HepG2 (cell line): ENCODE results near the gene HSPE1. TPM values are rescaled to one million over a fixed set of nuclear protein-coding genes. Genes with fewer than 3 reads are reported as not detected.
A peak's percentile ranks its signal among the peaks of the same experiment; 100 is the strongest.

Experiments used
- E2F1 ChIP-seq: sonication (generic); formaldehyde crosslinking; IDR thresholded peaks from 2 replicates; pipeline ENCODE4 v1.5.0; 2020; ENCODE audit warnings: missing genetic modification reagents
- E2F2 ChIP-seq: sonication (generic); formaldehyde crosslinking; IDR thresholded peaks from 2 replicates; pipeline ENCODE4 v1.4.0; 2020; ENCODE audit warnings: missing genetic modification reagents, borderline replicate concordance
- FIP1L1 ChIP-seq: fragments of 200-400 bp; formaldehyde crosslinking; IDR thresholded peaks from 2 replicates; pipeline ENCODE4 v1.6.1; 2018; ENCODE audit warnings: low read depth, mild to moderate bottlenecking, low read length, moderate library complexity, borderline replicate concordance; ENCODE audit not compliant: insufficient read depth
- GMEB2 ChIP-seq: IDR thresholded peaks from 2 replicates; pipeline ENCODE4 v1.6.1; 2016; ENCODE audit warnings: missing biosample characterization, missing genetic modification reagents, low read depth
- HCFC1 ChIP-seq: fragments of 150-350 bp; IDR thresholded peaks from 2 replicates; pipeline ENCODE4 v1.6.1; 2014; ENCODE audit warnings: low read depth, low read length
- ONECUT2 ChIP-seq: sonication (generic); formaldehyde crosslinking; IDR thresholded peaks from 2 replicates; pipeline ENCODE4 v1.4.0; 2020; ENCODE audit warnings: missing genetic modification reagents
- PHB2 ChIP-seq: fragments of 450-650 bp; IDR thresholded peaks from 2 replicates; pipeline ENCODE4 v1.6.1; 2018; ENCODE audit not compliant: partially characterized antibody
- RBM22 ChIP-seq: fragments of 200-400 bp; formaldehyde crosslinking; optimal IDR thresholded peaks from 2 replicates; pipeline ENCODE3; 2017; ENCODE audit warnings: mild to moderate bottlenecking, low read length, moderate library complexity
- TBP ChIP-seq: sonication (generic); formaldehyde crosslinking; IDR thresholded peaks from 2 replicates; pipeline ENCODE4 v1.5.0; 2020; ENCODE audit warnings: missing genetic modification reagents
- TFDP2 ChIP-seq: sonication (generic); formaldehyde crosslinking; IDR thresholded peaks from 2 replicates; pipeline ENCODE4 v1.4.0; 2020; ENCODE audit warnings: missing genetic modification reagents
- THRA ChIP-seq: sonication (generic); formaldehyde crosslinking; IDR thresholded peaks from 2 replicates; pipeline ENCODE4 v1.4.0; 2020; ENCODE audit warnings: missing genetic modification reagents, borderline replicate concordance
- XBP1 ChIP-seq: sonication (generic); formaldehyde crosslinking; IDR thresholded peaks from 2 replicates; pipeline ENCODE4 v1.5.0; 2020; ENCODE audit warnings: missing genetic modification reagents
- ZBTB1 ChIP-seq: sonication (generic); formaldehyde crosslinking; IDR thresholded peaks from 2 replicates; pipeline ENCODE4 v1.4.0; 2020; ENCODE audit warnings: missing genetic modification reagents, borderline replicate concordance
- ZBTB14 ChIP-seq: sonication (generic); formaldehyde crosslinking; IDR thresholded peaks from 2 replicates; pipeline ENCODE4 v1.4.0; 2020; ENCODE audit warnings: missing genetic modification reagents
- ZBTB39 ChIP-seq: sonication (generic); formaldehyde crosslinking; IDR thresholded peaks from 2 replicates; pipeline ENCODE4 v1.5.0; 2020; ENCODE audit warnings: missing genetic modification reagents
- ZBTB7A ChIP-seq: sonication (generic); formaldehyde crosslinking; IDR thresholded peaks from 2 replicates; pipeline ENCODE4 v1.8.0; 2022; ENCODE audit warnings: mild to moderate bottlenecking, missing genetic modification reagents
- ZFP36L1 ChIP-seq: sonication (generic); formaldehyde crosslinking; IDR thresholded peaks from 2 replicates; pipeline ENCODE4 v1.8.0; 2022; ENCODE audit warnings: mild to moderate bottlenecking, missing genetic modification reagents, moderate library complexity
- ZNF451 ChIP-seq: sonication (generic); formaldehyde crosslinking; IDR thresholded peaks from 2 replicates; pipeline ENCODE4 v1.5.0; 2020; ENCODE audit warnings: mild to moderate bottlenecking, missing genetic modification reagents
- polyA plus RNA-seq, 8 experiments: library from polyadenylated mRNA; depleted of rRNA in 3 of 8; stranded (reverse) in 7 of 8; unstranded in 1 of 8; fragments of >200 nt; fragmentation: Illumina TruSeq in 4 of 8; extraction: Trizol in 4 of 8; gene quantifications; 2 replicates each; pipeline versions ENCODE4 v1.2.1 to v1.2.3, GENCODE V29; 2011 to 2016; ENCODE audit warnings: low read depth in 4 of 8, missing spikeins in 1 of 8, mixed read lengths in 1 of 8; ENCODE audit not compliant: insufficient read depth in 1 of 8
- total RNA-seq, 5 experiments: library from RNA; depleted of rRNA; stranded (reverse); fragments of >200 nt; fragmentation: Illumina TruSeq; extraction: Trizol; gene quantifications; 2 replicates each; pipeline ENCODE4 v1.2.3, GENCODE V29; 2016; ENCODE audit warnings: low read depth in 1 of 5

Gene HSPE1
- total and polyA plus RNA-seq, 2 of the 13 experiments (the other 11 are each of a cell fraction or from before 2014, with no cell fraction given) = 244 to 823 TPM

GRCh38 chr2:197499594-197500502 lies at the start of gene HSPE1, which contains the start of gene HSPD1 (continued):
- TF ChIP-seq TFDP2 (CRISPR knock-in tag) (peak; percentile 96), ZBTB14 (CRISPR knock-in tag) (peak; percentile 61), E2F1 (peak; percentile 98), THRA (CRISPR knock-in tag) (peak; percentile 89), XBP1 (CRISPR knock-in tag) (no peak; the same call in 1 of the 2 replicates), HCFC1 (peak; percentile 80), ZNF451 (peak; percentile 100), GMEB2 (peak; percentile 77), ONECUT2 (CRISPR knock-in tag) (0 out of 2 replicates have a peak, but pooled peaks have one; percentile 16), TBP (CRISPR knock-in tag) (peak; percentile 91; the same call in 1 of the 2 replicates), ZBTB7A (CRISPR knock-in tag) (peak; percentile 57; the same call in 1 of the 2 replicates), ZBTB1 (CRISPR knock-in tag) (peak; percentile 60; the same call in 1 of the 2 replicates), ZBTB39 (0 out of 2 replicates have a peak, but pooled peaks have one; percentile 16), E2F2 (CRISPR knock-in tag) (peak; percentile 77), FIP1L1 (peak; percentile 88; the same call in 1 of the 2 replicates), ZFP36L1 (CRISPR knock-in tag) (peak; percentile 99), PHB2 (no peak), RBM22 (no peak)
